ENCODE data around the gene MYCBP.

- TF ChIP-seq CTCF (IDR thresholded peaks at IDR 0.05) (no peak), POLR2A (IDR thresholded peaks at IDR 0.05) (no peak)
Observed at GRCh38 chr1:38814984-38815464, 58.1 kb downstream of the MYCBP start.

Measured in uterus (tissue), 2 donors.